ENCODE data around the gene LRRC72. TPM values are rescaled to one million over a fixed set of nuclear protein-coding genes. Genes with fewer than 3 reads are reported as not detected.

Gene LRRC72
- total RNA-seq, 4 donors from 2014 or later = not detected

DNA sequence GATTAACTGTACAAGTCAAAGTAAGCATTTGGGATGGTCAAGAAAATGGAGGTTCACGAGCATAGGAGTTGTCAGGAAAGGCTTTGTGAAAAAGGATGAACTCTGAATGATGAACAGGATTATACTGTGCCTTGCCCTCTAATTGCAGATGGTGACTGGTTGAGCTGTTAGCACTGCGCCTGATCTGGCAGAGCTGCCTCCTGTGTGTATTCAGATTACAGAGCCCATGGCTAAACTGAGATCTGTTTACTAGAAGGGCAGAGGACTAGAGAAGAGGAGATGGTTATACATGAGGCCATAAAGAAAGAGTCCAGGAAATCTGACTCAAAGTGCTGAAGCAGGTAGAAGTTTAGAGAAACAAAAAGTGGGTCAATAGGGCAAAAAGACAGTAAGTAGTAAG, 29.7 kb downstream of the LRRC72 start:
- no peaks in the 10 kb centered on the region for H3K36me3 ChIP-seq
- WGBS = 69% methylated on average over 2 of the region's 2 CpGs
- no peak overlapping the region for H3K27ac ChIP-seq
- no peaks in the 10 kb centered on the region for H3K4me1 ChIP-seq
- no peaks in the 10 kb centered on the region for H3K27me3 ChIP-seq
- H3K9me3 ChIP-seq = no peaks in the 10 kb centered on the region
- TF ChIP-seq POLR2A (IDR thresholded peaks at IDR 0.05) = no peak
- TF ChIP-seq, protein P1, sequence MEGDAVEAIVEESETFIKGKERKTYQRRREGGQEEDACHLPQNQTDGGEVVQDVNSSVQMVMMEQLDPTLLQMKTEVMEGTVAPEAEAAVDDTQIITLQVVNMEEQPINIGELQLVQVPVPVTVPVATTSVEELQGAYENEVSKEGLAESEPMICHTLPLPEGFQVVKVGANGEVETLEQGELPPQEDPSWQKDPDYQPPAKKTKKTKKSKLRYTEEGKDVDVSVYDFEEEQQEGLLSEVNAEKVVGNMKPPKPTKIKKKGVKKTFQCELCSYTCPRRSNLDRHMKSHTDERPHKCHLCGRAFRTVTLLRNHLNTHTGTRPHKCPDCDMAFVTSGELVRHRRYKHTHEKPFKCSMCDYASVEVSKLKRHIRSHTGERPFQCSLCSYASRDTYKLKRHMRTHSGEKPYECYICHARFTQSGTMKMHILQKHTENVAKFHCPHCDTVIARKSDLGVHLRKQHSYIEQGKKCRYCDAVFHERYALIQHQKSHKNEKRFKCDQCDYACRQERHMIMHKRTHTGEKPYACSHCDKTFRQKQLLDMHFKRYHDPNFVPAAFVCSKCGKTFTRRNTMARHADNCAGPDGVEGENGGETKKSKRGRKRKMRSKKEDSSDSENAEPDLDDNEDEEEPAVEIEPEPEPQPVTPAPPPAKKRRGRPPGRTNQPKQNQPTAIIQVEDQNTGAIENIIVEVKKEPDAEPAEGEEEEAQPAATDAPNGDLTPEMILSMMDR (IDR thresholded peaks at IDR 0.05) = no peak
- no peak for TF ChIP-seq POLR2AphosphoS5 (IDR thresholded peaks at IDR 0.05)
- TF ChIP-seq EP300 (IDR thresholded peaks at IDR 0.05) = no peak
- DNase-seq (ENCODE audit: low spot score in 2 of 2) = no peak
- H3K4me3 ChIP-seq = no peak overlapping the region

DNA sequence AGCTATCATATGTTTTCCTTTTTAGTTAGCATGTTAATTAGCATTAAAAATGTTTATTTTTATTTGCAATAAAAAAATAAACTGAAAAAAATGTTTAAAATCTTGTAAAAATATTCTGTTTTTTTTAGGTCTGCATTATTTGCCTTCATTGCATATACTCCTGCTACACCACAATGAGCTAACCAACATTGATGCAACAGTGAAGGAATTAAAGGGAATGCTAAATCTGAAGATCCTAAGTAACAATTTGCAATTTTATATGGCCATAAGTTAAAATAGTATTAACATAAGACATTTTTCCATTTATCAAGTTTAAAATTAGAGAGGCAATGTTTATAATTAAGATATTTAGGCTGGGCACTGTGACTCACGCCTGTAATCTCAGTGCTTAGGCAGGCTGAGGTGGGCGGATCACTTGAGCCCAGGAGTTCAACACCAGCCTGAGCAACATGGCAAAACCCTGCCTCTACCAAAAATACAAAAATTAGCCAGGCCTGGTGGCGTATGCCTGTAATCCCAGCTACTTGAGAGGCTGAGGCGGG, 32.2 kb downstream of the LRRC72 start:
- TF ChIP-seq EP300 (IDR thresholded peaks at IDR 0.05) (no peak), POLR2A (IDR thresholded peaks at IDR 0.05) (no peak), POLR2AphosphoS5 (IDR thresholded peaks at IDR 0.05) (no peak)
- TF ChIP-seq, protein P1 (IDR thresholded peaks at IDR 0.05) = no peak

DNA sequence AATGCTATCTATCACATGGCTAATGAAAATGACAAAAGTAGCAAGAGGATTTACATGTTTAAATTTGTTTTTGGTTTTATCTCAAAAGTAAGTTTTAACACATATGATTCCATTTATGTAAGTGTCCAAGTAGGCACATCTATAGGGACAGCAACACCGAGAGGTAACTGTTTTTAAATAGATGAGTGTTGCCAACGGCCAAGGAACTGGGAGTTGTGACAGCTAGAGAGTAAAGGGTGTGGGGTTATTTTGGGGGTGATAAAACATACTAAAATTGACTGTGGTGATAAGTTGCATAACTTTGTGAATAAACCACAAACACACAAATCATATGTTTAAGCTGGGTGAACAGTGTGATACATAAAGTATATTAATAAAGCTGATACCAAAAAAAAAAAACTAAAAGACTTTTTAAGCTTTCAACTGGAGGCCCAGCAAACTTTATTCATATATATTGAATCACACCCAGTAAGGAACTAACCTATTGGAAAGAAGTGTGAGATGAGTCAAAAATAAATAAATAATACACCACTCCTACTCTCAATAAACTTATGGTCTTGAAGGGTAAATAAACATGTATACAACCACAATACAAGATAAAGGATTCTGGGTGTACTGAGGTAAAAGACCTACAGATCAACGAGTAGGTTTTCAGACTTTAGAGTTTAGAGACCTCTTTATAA, 33.0 kb downstream of the LRRC72 start:
- no peaks in the 10 kb centered on the region for H3K9me3 ChIP-seq
- 82% methylated on average over 3 of the region's 3 CpGs for WGBS
- H3K4me1 ChIP-seq = peaks cover 3% of the 10 kb centered on the region
- H3K27ac ChIP-seq = no peak overlapping the region
- TF ChIP-seq POLR2AphosphoS5 (IDR thresholded peaks at IDR 0.05) (no peak), POLR2A (IDR thresholded peaks at IDR 0.05) (no peak), EP300 (IDR thresholded peaks at IDR 0.05) (no peak)
- TF ChIP-seq, protein P1 (IDR thresholded peaks at IDR 0.05) = no peak
- DNase-seq (ENCODE audit: low spot score in 2 of 2) = no peak
- H3K27me3 ChIP-seq = no peaks in the 10 kb centered on the region
- no peak overlapping the region for H3K4me3 ChIP-seq
- no peaks in the 10 kb centered on the region for H3K36me3 ChIP-seq

More for the DNA sequence above, 32.2 kb downstream of the LRRC72 start:
- Histone ChIP-seq H3K27ac (no peak overlapping the region), H3K4me3 (no peak overlapping the region), H3K27me3 (no peaks in the 10 kb centered on the region), H3K9me3 (no peaks in the 10 kb centered on the region), H3K4me1 (peaks cover 3% of the 10 kb centered on the region), H3K36me3 (no peaks in the 10 kb centered on the region)
- WGBS = 95% methylated on average over 4 of the region's 4 CpGs
- DNase-seq (ENCODE audit: low spot score in 2 of 2) = no peak

DNA sequence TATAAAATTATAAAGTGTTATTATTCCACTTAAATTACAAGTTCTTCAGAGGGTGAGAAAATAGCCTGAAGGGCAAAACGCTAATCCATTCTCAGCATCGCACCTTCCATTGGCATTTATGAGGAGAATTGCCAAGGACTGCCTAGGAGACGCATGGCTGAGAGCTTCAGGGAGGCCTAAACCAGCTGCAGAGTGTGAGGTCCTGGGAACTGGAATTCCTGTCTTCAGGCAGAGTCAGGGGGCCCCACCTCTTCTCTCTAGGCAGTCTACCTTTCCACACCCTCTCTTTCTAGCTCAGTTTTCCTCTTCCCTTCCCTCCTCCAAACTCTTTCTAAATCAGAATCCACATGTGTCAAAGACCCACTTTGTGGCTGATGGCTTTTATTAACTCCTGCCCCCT, 35.3 kb downstream of the LRRC72 start:
- 59% methylated on average over 3 of the region's 3 CpGs for WGBS
- H3K4me1 ChIP-seq = peaks cover 3% of the 10 kb centered on the region
- H3K9me3 ChIP-seq = no peaks in the 10 kb centered on the region
- DNase-seq (ENCODE audit: low spot score in 2 of 2) = no peak
- H3K27ac ChIP-seq = no peak overlapping the region
- no peaks in the 10 kb centered on the region for H3K27me3 ChIP-seq
- TF ChIP-seq, protein P1 (IDR thresholded peaks at IDR 0.05) = no peak
- no peak for TF ChIP-seq POLR2AphosphoS5 (IDR thresholded peaks at IDR 0.05)
- no peak for TF ChIP-seq POLR2A (IDR thresholded peaks at IDR 0.05)
- no peak for TF ChIP-seq EP300 (IDR thresholded peaks at IDR 0.05)
- no peak overlapping the region for H3K4me3 ChIP-seq
- no peaks in the 10 kb centered on the region for H3K36me3 ChIP-seq

DNA sequence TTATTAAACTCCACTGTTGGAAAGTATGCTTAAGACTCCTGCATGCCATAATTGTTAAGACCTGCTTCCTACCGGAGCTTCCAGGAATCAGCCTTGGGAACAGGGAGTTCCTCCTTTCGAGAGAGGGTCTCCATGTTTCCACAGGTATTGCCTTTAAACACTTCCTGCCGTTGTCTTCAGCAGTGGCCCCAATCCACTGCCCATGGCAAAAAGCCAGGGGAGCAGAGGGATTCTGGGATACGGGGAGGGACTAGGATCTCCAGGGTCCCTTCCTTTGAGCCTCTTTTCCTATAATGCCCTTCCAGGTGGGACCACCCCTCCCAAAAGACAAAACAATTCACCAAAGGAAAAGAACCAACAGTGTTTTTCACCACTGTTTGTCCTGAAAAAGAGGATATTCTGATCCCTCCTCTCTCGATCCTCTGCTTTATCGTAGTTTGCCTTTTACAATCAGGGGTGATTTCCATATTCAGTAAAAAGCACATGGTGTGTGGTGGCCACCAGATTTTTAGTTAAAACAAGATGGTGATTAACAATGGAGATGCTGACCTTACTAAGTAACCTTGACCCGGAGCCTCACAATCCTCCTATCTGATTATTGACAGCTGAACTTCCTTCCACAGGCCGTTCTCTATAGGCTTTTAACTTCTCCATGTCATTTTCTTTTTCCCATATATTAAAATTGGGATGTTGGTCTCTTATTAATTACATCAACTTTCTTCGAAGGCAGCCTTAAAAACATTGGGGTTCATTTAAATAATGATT, 36.0 kb downstream of the LRRC72 start:
- Histone ChIP-seq H3K27me3 (no peaks in the 10 kb centered on the region), H3K27ac (no peak overlapping the region), H3K36me3 (no peaks in the 10 kb centered on the region), H3K9me3 (no peaks in the 10 kb centered on the region), H3K4me1 (peaks cover 3% of the 10 kb centered on the region), H3K4me3 (no peak overlapping the region)
- TF ChIP-seq POLR2AphosphoS5 (IDR thresholded peaks at IDR 0.05) (no peak), EP300 (IDR thresholded peaks at IDR 0.05) (no peak), POLR2A (IDR thresholded peaks at IDR 0.05) (no peak)
- TF ChIP-seq, protein P1 (IDR thresholded peaks at IDR 0.05) = no peak
- 89% methylated on average over 9 of the region's 9 CpGs for WGBS
- no peak for DNase-seq (ENCODE audit: low spot score in 2 of 2)

Data from suprapubic skin (tissue), 4 donors.